HG02870 (cell line): Measurements from ENCODE around the gene NWD2.

Source experiments
- ATAC-seq: cut with Tn5 transposase; IDR thresholded peaks from one replicate; pipeline ENCODE4 v1.9.1; 2021; ENCODE audit warnings: mild to moderate bottlenecking, moderate library complexity; ENCODE audit not compliant: unreplicated experiment

The NWD2 gene

DNA sequence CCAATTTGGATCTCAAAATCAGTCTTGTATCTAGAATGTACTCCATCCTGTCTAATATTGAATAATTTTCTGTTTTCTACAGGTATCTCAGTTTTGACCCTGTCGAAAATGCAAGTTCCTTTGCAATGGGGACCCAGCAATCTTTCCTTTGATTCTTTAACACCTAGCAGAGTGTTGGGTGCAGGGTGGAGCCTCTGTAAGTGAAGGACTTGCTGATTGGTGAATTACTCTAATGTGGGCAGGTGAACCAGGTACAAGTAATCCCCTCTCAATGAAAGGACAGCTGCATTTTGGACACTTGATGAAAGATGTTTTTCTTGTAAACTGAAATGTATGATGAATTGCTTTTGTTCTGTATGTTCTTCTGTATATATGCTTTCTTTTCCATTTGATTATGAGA, 54.9 kb downstream of the NWD2 start:
- ATAC-seq: no peak

DNA sequence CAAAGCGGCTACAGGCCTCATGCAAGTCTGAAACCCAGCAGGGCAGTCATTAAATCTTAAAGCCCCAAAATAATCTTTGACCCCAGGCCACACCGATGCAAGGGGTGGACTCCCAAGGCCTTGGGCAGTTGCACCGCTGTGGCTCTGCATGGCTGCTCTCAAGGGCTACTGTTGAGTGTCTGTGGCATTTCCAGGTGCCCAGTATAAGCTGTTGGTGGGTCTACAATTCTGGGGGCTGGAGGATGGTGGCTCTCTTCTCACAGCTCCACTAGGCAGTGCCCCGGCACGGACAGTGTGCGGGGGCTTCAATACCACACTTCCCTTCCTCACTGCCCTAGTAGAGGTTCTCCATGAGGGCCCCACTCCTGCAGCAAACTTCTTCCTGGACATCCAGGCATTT, 60.1 kb downstream of the NWD2 start:
- ATAC-seq: no peak

DNA sequence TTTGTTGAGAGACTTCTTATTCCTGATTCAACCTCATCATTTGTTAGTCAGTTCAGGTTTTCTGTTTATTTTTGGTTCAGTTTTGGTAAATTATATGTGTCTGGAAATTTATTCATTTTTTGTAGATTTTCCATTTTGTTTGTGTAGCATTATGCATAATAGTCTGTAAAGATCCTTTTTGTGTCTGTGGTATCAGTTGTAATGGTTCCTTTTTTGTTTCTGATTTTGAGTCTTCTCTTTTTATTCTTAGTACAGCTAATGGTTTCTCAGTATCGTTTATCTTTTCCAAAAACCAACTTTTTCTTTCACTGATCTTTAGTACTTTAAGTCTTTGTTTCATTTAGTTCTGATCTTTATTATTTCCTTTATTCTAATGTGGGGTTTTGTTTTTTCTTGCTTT, 61.4 kb downstream of the NWD2 start:
- no peak for ATAC-seq

DNA sequence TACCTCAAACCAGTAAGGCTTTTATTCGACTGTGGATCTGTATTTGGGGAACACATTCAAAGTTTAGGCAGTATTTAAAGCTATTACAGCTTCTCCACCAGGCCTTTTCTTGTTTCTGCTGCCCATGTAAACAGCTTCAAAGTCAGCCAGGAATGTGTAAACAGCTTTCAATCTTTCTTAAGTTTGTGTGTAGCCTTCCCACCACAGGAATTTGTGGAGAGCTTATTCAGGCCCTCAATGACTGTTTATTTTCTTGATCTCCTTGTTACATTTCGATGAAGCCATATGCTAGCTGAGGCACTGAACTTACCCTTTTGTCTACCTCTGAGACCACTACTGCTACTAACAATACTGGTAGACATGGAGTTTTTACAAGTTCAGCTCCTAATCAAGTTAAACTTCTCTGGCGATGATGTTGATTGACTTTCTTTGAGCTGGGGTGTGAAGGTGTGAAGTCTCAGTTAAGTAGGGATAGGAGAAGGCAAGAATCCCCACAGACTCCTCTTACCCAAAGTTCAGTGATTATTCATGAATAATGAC, 72.6 kb downstream of the NWD2 start:
- ATAC-seq: no peak

DNA sequence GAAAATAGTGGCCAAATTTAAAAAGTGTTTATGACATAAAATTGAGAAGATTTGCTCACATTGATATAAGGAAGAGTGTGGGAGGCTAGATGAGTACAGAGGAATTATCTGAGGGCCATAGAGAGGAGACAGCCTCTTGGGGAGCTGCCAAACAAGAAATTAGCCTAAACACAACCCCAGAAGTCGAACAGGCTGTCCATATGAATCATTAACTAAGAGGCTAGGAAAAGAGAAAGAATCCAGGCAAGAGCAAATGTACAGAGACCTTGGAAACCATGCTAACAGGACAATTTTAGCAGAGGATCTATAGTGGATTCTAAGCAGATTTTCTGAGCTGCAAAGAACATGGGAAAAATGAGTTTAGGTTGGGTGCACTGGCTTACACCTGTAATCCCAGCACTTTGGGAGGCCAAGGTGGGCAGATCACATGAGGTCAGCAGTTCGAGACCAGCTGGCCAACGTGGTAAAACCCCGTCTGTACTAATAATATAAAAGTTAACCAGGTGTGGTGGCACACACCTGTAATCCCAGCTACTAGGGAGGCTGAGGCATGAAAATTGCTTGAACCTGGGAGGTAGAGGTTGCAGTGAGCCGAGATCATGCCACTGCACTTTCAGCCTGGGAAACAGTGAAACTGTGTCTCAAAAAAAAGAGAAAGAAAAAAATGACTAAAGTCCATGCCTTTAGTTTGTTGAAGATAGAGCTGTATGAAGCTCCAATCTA, 76.1 kb downstream of the NWD2 start:
- ATAC-seq: no peak

- no peak for ATAC-seq
Measured at GRCh38 chr4:37322122-37322521, 77.6 kb downstream of the NWD2 start.

DNA sequence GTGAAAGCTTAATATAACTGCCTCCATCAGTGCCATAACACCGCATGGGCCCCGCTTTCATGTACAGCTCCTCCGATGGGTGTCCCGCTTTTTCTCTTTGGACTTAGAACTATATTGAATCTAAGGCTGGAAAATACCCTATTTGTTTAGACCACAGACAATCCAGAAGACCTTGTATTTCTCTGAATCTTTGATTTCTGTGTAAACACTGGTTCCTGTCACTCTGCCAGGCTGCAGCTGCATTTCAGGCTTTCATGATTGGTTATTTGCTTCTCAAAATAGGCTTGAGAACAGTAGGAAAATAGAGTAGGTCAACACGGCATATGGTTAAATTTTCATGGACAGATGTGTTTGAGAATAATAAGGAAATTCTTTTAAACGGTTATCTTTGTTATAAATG, 80.0 kb downstream of the NWD2 start:
- no peak for ATAC-seq

GRCh38 chr4:37326852-37327251, 82.3 kb downstream of the NWD2 start:
- ATAC-seq: no peak

GRCh38 chr4:37338972-37339371, 94.4 kb downstream of the NWD2 start:
- ATAC-seq: no peak

- ATAC-seq: no peak
Measured at GRCh38 chr4:37358748-37359147, 114.2 kb downstream of the NWD2 start.

DNA sequence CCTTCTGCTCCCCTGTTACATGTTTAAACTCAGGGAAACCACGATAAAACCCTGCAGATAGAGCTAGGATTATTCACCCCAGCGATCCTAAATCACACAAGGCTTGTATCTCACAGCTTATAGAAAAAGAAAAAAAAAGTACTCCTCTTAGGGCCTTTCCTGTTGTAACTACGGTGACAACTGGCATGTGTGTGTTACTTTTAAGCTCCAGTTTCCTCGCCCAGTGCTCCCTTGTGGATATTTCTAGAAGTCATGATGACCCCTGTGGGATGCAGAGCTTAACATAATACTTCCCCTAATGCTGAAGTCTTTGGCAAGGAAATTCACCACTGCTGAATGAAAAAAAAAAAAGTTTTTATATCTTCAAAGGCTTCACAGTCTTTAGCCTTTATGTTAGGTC, 114.7 kb downstream of the NWD2 start:
- ATAC-seq: no peak

- ATAC-seq: no peak
Measured at GRCh38 chr4:37365888-37366287, 121.3 kb downstream of the NWD2 start.

DNA sequence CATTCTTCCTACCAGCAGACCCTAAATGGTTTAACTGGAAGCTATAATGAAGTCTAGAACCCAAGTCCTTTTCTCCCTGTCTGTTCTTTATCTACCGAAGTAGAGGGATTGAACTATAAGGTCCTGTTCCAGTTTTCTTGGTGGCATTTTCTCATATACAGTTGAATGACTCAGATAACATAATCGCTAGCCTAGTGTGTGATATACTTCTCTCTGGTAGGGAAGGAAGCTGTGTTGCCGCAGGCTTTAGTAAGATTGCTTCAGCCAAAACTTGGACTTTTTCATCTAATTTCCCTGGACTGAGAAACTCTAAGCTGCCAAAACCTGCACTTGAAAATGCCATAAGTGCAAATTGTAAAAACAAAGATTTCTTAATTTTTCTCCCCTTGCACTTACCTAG, 123.4 kb downstream of the NWD2 start:
- ATAC-seq: no peak

- no peak for ATAC-seq
Measured at GRCh38 chr4:37370052-37370451, 125.5 kb downstream of the NWD2 start.

DNA sequence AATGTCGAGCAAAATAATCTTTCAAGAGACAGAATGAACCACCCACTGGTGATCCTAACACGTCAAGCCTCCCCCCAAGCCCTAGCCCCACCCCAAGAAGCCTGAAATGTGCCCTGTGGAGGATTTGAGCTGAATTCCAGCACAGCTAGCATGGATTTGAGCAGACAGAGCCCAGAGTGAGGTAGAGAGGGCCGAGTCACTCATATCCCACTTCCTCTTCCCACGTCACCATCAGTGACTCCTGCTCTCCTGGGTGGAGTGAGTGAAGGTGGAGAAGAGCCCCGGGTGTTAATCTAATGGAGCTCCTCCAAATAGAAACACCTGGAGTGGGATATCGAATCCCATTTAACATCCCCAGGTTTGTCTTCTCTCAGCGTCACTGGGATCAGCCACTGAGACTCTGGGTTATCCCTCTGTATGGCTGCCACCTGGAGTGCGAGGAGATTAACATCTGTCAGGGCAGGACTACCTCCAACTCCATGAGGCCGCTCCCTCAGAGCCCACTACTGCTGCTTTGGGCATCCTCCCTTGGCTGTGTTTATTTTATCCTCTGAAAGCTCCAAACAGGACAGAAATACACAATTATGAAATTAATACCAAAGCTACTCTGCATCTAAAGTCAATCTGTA, 136.6 kb downstream of the NWD2 start:
- no peak for ATAC-seq

- ATAC-seq: no peak
Measured at GRCh38 chr4:37383579-37384229, 139.2 kb downstream of the NWD2 start.

- no peak for ATAC-seq
Measured at GRCh38 chr4:37385424-37385823, 140.9 kb downstream of the NWD2 start.

- no peak for ATAC-seq
Measured at GRCh38 chr4:37388681-37389365, 144.3 kb downstream of the NWD2 start.

DNA sequence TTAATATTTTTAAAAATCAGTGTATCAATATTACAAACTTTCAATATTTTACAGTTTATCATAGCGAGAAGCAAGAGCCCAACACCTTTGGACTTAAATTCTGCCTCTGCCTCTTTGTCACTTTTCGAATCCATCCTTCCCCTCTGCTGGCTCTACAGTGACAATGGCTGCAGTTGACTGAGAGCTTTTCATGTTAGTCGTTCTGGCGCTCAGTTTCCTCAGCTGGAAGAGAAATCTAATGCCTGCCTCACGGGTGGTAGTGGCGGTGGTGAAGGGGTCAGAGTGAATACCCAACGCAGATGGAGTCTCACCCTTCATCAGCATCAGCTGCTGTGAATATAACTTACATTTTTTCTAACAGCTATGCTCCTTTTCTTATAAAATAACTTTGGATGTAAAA, 144.8 kb downstream of the NWD2 start:
- no peak for ATAC-seq

DNA sequence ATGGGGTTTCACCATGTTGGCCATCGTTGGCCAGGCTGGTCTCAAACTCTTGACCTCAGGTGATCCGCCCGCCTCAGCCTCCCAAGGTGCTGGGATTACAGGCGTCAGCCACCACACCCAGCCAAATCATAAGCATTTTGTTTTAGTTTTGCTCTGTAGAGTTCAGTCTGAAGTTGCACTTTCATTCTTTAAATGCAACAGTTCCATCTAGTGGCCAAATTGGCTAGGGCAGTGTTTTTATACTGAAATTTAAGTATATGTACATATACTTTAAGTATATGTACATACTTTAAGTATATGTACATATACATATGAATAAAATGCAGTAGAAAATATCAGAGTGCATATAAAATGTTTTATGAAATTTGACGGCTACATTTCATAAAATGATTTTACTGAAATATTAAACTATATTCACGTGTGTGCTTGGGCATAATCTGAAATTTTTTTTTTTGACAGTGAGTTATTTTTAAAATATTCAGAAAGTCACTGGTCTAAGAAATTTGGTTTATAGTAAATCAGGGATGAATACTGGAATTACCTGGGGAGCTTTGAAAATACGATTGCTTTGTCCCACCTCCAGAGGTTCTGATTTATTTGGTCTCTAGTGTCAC, 145.5 kb downstream of the NWD2 start:
- ATAC-seq: peak; percentile 60
